ENCODE results near the gene PTPRO. TPM values are rescaled to one million over a fixed set of nuclear protein-coding genes. Genes with fewer than 3 reads are reported as not detected.
A peak's percentile ranks its signal among the peaks of the same experiment; 100 is the strongest.

The PTPRO gene
- 10 to 100 TPM in 5 of 8 experiments, 1 to 10 TPM in 1, under 1 TPM in 1, not detected in 1; 0.25 to 33.9 (median 21.7) TPM for total RNA-seq

GRCh38 chr12:15322164-15323061 lies at the start of gene PTPRO:
PTPRO (plus strand) TSS chr12:15322508.
- Histone ChIP-seq H3K4me3 (peak within 1 kb of the TSS; percentile 49 to 69 (median 50)), H3K27ac (peak within 1 kb of the TSS; percentile 78 to 85), H3K4me1 (replicated peaks in 1 of 2) (peaks cover 6 to 40% of the 10 kb centered on the region in 2 donors)
- in situ Hi-C loops (cut with MboI; ENCODE audit: low pct_unique_long_range_greater_than_20kb in 2 of 9, low sequenced_read_pairs in 9 of 9, unreplicated experiment in 9 of 9): no loop called here
- peak; percentile 83 to 90 (median 88) for ATAC-seq (replicated peaks in 6 of 8)
- WGBS, 10 experiments: 0 to 12% (median 1%) methylated on average over 3 to 13 of the region's 70 CpGs; no CpG with 5 or more reads in 2 of the 10 experiments

- 80 to 100% (median 93%) methylated on average over 1 to 3 of the region's 3 CpGs; no CpG with 5 or more reads in 1 of the 10 experiments for WGBS, 10 experiments
- in situ Hi-C loops (cut with MboI; ENCODE audit: low pct_unique_long_range_greater_than_20kb in 2 of 9, low sequenced_read_pairs in 9 of 9, unreplicated experiment in 9 of 9): loop anchor here in 7 of 9 experiments (5.0 to 25.0 kb wide), 3 partner anchors 248 to 437 kb away; partner anchors contain the start of gene ART4 (in 2 of the 7)
- no peaks in the 10 kb centered on the region for H3K4me1 ChIP-seq (replicated peaks in 1 of 2)
- H3K27ac ChIP-seq: no peak overlapping the region
- ATAC-seq (replicated peaks in 6 of 8): no peak
- no peak overlapping the region for H3K4me3 ChIP-seq
Observed at GRCh38 chr12:15273896-15274295, 48.4 kb upstream of the PTPRO start.

- ATAC-seq (replicated peaks in 6 of 8): no peak
- in situ Hi-C loops (cut with MboI; ENCODE audit: low pct_unique_long_range_greater_than_20kb in 2 of 9, low sequenced_read_pairs in 9 of 9, unreplicated experiment in 9 of 9): loop anchor here in 7 of 9 experiments (5.0 to 25.0 kb wide), 3 partner anchors 248 to 437 kb away; partner anchors contain the start of gene ART4 (in 2 of the 7)
Observed at GRCh38 chr12:15274561-15274967, 47.7 kb upstream of the PTPRO start.

GRCh38 chr12:15276088-15276698 lies 46.1 kb upstream of the PTPRO start:
- in situ Hi-C loops (cut with MboI; ENCODE audit: low pct_unique_long_range_greater_than_20kb in 2 of 9, low sequenced_read_pairs in 9 of 9, unreplicated experiment in 9 of 9): loop anchor here in 8 of 9 experiments (10.0 to 25.0 kb wide), 4 partner anchors 236 to 586 kb away; no protein-coding TSS in a partner anchor
- 7 to 60% (median 33%) methylated on average over 2 to 8 of the region's 8 CpGs; no CpG with 5 or more reads in 1 of the 10 experiments for WGBS, 10 experiments
- Histone ChIP-seq H3K27ac (no peak overlapping the region), H3K4me3 (no peak overlapping the region), H3K4me1 (replicated peaks in 1 of 2) (no peaks in the 10 kb centered on the region)
- ATAC-seq (replicated peaks in 6 of 8): peak; percentile 39 to 74 (median 58)

More at GRCh38 chr12:15274561-15274967, 47.7 kb upstream of the PTPRO start:
- no peak overlapping the region for H3K4me3 ChIP-seq
- no peak overlapping the region for H3K27ac ChIP-seq
- WGBS, 10 experiments: 20 to 90% (median 80%) methylated on average over 2 to 3 of the region's 3 CpGs; no CpG with 5 or more reads in 3 of the 10 experiments
- no peaks in the 10 kb centered on the region for H3K4me1 ChIP-seq (replicated peaks in 1 of 2)

- in situ Hi-C loops (cut with MboI; ENCODE audit: low pct_unique_long_range_greater_than_20kb in 2 of 9, low sequenced_read_pairs in 9 of 9, unreplicated experiment in 9 of 9): loop anchor here in 8 of 9 experiments (10.0 to 25.0 kb wide), 4 partner anchors 233 to 583 kb away; no protein-coding TSS in a partner anchor
- WGBS, 10 experiments: 0 to 95% (median 80%) methylated on average over 1 to 8 of the region's 10 CpGs
- ATAC-seq (replicated peaks in 6 of 8): peak in 3 of 8 experiments; percentile 68 to 89 (median 78)
- Histone ChIP-seq H3K4me3 (no peak overlapping the region), H3K4me1 (replicated peaks in 1 of 2) (no peaks in the 10 kb centered on the region), H3K27ac (no peak overlapping the region)
Observed at GRCh38 chr12:15278816-15279658, 43.3 kb upstream of the PTPRO start.

- in situ Hi-C loops (cut with MboI; ENCODE audit: low pct_unique_long_range_greater_than_20kb in 2 of 9, low sequenced_read_pairs in 9 of 9, unreplicated experiment in 9 of 9): loop anchor here in 4 of 9 experiments (25.0 kb wide), 3 partner anchors 231 to 581 kb away; no protein-coding TSS in a partner anchor
- 60 to 100% (median 75%) methylated on average over 1 to 2 of the region's 2 CpGs; no CpG with 5 or more reads in 1 of the 10 experiments for WGBS, 10 experiments
Observed at GRCh38 chr12:15280930-15281329, 41.4 kb upstream of the PTPRO start.

GRCh38 chr12:15289192-15289591 lies 33.1 kb upstream of the PTPRO start:
- in situ Hi-C loops (cut with MboI; ENCODE audit: low pct_unique_long_range_greater_than_20kb in 2 of 9, low sequenced_read_pairs in 9 of 9, unreplicated experiment in 9 of 9): loop anchor here in 4 of 9 experiments (25.0 kb wide), 3 partner anchors 223 to 573 kb away; no protein-coding TSS in a partner anchor
- 0 to 100% (median 92%) methylated on average over 1 of the region's 1 CpG; no CpG with 5 or more reads in 4 of the 10 experiments for WGBS, 10 experiments
- ATAC-seq (replicated peaks in 6 of 8): no peak
- Histone ChIP-seq H3K4me3 (no peak overlapping the region), H3K4me1 (replicated peaks in 1 of 2) (no peaks in the 10 kb centered on the region), H3K27ac (no peak overlapping the region)

More at GRCh38 chr12:15280930-15281329, 41.4 kb upstream of the PTPRO start:
- Histone ChIP-seq H3K27ac (no peak overlapping the region), H3K4me1 (replicated peaks in 1 of 2) (no peaks in the 10 kb centered on the region), H3K4me3 (no peak overlapping the region)
- ATAC-seq (replicated peaks in 6 of 8): no peak

- ATAC-seq (replicated peaks in 6 of 8): no peak
Observed at GRCh38 chr12:15293731-15294130, 28.6 kb upstream of the PTPRO start.

GRCh38 chr12:15299947-15300346 lies 22.4 kb upstream of the PTPRO start:
- in situ Hi-C loops (cut with MboI; ENCODE audit: low pct_unique_long_range_greater_than_20kb in 2 of 9, low sequenced_read_pairs in 9 of 9, unreplicated experiment in 9 of 9): loop anchor here in 4 of 9 experiments (25.0 kb wide), 3 partner anchors 212 to 562 kb away; no protein-coding TSS in a partner anchor
- ATAC-seq (replicated peaks in 6 of 8): no peak
- no peak overlapping the region for H3K27ac ChIP-seq
- WGBS, 10 experiments: 0 to 88% (median 77%) methylated on average over 1 to 2 of the region's 2 CpGs; no CpG with 5 or more reads in 3 of the 10 experiments
- H3K4me1 ChIP-seq (replicated peaks in 1 of 2): no peaks in the 10 kb centered on the region
- no peak overlapping the region for H3K4me3 ChIP-seq

More at GRCh38 chr12:15293731-15294130, 28.6 kb upstream of the PTPRO start:
- WGBS, 10 experiments: 30 to 100% (median 62%) methylated on average over 1 to 3 of the region's 3 CpGs; no CpG with 5 or more reads in 2 of the 10 experiments
- H3K4me3 ChIP-seq: no peak overlapping the region
- no peaks in the 10 kb centered on the region for H3K4me1 ChIP-seq (replicated peaks in 1 of 2)
- in situ Hi-C loops (cut with MboI; ENCODE audit: low pct_unique_long_range_greater_than_20kb in 2 of 9, low sequenced_read_pairs in 9 of 9, unreplicated experiment in 9 of 9): loop anchor here in 4 of 9 experiments (25.0 kb wide), 3 partner anchors 219 to 569 kb away; no protein-coding TSS in a partner anchor
- no peak overlapping the region for H3K27ac ChIP-seq

- ATAC-seq (replicated peaks in 6 of 8): no peak
- Histone ChIP-seq H3K4me1 (replicated peaks in 1 of 2) (no peaks in the 10 kb centered on the region), H3K27ac (no peak overlapping the region), H3K4me3 (no peak overlapping the region)
- in situ Hi-C loops (cut with MboI; ENCODE audit: low pct_unique_long_range_greater_than_20kb in 2 of 9, low sequenced_read_pairs in 9 of 9, unreplicated experiment in 9 of 9): no loop called here
- 38 to 100% (median 100%) methylated on average over 1 to 2 of the region's 2 CpGs; no CpG with 5 or more reads in 1 of the 10 experiments for WGBS, 10 experiments
Observed at GRCh38 chr12:15304296-15304695, 18.0 kb upstream of the PTPRO start.

- no peaks in the 10 kb centered on the region for H3K4me1 ChIP-seq (replicated peaks in 1 of 2)
- no peak overlapping the region for H3K4me3 ChIP-seq
- in situ Hi-C loops (cut with MboI; ENCODE audit: low pct_unique_long_range_greater_than_20kb in 2 of 9, low sequenced_read_pairs in 9 of 9, unreplicated experiment in 9 of 9): no loop called here
- no peak overlapping the region for H3K27ac ChIP-seq
- ATAC-seq (replicated peaks in 6 of 8): no peak
- 25 to 100% (median 87%) methylated on average over 1 to 3 of the region's 3 CpGs; no CpG with 5 or more reads in 7 of the 10 experiments for WGBS, 10 experiments
Observed at GRCh38 chr12:15306605-15307004, 15.7 kb upstream of the PTPRO start.

- Histone ChIP-seq H3K27ac (no peak overlapping the region), H3K4me1 (replicated peaks in 1 of 2) (no peaks in the 10 kb centered on the region), H3K4me3 (no peak overlapping the region)
- ATAC-seq (replicated peaks in 6 of 8): peak in 2 of 8 experiments; percentile 74 to 78
- 60 to 100% (median 88%) methylated on average over 1 of the region's 1 CpG; no CpG with 5 or more reads in 5 of the 10 experiments for WGBS, 10 experiments
- in situ Hi-C loops (cut with MboI; ENCODE audit: low pct_unique_long_range_greater_than_20kb in 2 of 9, low sequenced_read_pairs in 9 of 9, unreplicated experiment in 9 of 9): no loop called here
Observed at GRCh38 chr12:15307079-15307478, 15.2 kb upstream of the PTPRO start.

Data from motor neuron (in vitro differentiated cells).